Activated CD4-positive, CD25-positive, alpha-beta regulatory T cell treated with anti-CD3 and anti-CD28 coated beads, Interleukin-2, amount 50 U/mL, for 24 hours (primary cell): ENCODE data around the gene SSU72.
"Not testable (repeated sequence)": the region's sequence is repeated elsewhere in the genome, so short reads cannot be mapped to it uniquely, and the experiment has no call there.

ENCODE experiments used
- ATAC-seq, 2 donors: fragments of 150-1000 bp; cut with Tn5 transposase; one replicate each; pipeline ENCODE4 v1.10.0; 2021; ENCODE audit warnings: mild to moderate bottlenecking in 1 of 2, moderate library complexity in 1 of 2

The SSU72 gene

DNA sequence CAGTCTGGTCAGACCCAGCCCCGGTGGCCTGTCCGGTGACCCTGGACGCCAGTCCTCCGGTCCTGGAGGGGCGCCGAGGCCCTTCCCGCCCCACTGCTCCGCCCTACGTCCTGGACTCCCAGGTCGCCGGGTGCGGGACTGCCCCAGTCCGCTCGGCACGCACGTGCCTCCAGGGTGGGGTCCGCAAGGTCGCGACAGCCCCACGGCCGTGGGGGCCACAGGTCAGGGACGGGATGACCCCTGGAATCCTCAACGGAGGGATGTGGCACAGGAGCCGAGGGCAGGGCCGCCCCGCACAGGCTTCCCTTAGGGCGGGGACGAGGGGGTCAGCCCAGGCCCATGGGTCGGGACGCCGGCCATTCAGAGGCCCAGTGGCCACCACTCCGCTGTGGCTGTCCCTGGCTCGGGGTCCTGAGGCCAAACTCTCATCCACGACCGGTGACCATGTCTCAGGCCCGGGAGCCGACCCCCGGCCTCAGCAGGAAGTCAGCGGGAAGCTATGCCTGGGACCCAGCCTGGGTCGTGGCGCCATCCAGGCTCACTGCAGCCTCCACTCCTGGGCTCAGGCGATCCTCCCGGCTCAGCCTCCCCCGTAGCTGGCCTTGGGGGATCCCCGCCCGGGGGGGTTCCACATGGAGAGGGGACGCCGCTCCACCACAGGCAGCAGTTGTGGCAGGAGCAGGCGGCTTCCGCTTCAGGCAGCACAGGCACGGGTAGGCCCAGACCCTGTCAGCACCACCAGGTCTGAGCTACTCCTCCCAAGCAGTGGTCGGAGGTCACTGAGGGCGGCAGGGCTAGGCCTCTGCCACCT is 33.6 kb downstream of the SSU72 start:
- ATAC-seq: no peak

- peak; percentile 25 to 42 for ATAC-seq
These were observed 34.4 kb downstream of the SSU72 start, which contains the start of gene TMEM240 for GRCh38 chr1:1540090-1540817. TSS of gene TMEM240 (minus strand) at chr1:1540624. CDS start at chr1:1540346, 278 bp downstream.

DNA sequence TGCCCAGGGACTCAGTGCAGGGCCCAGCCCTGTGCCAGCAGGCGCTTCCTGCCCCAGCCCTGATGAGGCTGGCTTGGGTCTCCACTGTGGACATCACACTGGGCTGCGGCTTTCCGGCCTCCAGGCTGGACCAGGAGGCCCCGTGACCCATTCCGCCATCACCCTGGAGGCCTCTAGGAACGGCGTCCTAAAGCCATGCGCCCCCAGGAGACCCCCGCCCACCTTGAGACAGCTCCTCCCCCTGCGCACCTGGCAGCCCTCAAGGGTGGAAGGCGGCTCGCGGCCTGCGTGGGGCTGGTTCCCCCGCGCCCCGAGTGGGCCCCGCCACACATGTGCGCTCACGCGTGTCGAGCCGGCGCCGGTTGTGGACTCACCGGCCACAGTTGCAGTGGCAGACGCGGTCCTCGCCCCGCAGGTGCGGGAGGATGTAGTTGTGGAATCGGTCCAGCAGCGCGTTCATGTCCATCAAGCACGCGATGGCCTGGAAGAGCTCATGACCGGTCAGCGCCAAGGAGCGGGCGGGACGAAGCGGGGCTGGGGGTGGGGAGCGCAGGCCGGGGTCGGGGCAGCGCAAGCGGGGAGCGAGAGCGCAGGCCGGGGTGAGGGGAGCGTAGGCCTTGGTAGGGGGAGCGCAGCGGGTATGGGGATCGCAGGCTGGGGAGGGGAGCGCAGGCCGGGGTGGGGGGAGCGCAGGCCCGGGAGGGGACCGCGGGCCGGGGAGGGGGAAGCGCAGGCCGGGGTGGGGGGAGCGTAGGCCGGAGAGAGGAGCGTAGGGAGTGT is 35.2 kb downstream of the SSU72 start:
- no peak for ATAC-seq

DNA sequence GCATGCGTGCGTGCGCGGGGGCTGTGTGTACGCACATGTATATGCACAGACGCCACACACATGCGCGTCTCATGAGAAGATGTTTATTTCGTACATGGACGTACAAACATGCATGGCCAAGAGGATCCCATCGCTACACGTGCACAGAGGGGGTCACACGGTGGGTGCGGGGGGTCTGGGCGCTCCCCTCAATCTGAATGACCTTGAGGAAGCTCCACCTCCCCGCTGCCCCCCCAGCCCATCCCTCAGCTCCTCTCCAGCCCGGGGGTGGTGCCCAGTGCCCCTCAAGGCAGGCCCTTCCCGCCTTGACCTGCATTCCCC is 35.7 kb downstream of the SSU72 start:
- ATAC-seq: no peak

DNA sequence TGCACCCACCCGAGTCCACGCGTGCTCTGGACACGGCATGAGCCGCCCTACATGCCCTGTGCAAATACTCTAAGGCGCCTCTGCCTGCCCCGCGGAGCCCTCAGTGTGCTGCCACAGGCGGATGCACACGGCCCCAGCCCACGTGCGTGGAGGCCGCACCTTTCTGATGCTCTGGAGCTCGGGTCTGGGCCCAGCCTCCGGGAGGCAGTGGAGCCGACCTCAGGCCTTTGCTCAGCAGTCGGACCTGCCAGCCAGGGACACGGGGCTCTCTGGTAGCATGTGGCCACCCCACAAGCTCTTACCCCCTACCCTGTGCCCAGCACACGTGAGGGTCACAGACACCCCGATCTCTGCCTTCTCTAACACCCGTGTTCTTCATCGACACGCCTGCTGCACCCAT is 36.3 kb downstream of the SSU72 start:
- ATAC-seq: no peak

- ATAC-seq: no peak
These were observed 36.9 kb downstream of the SSU72 start for GRCh38 chr1:1537626-1538250.

DNA sequence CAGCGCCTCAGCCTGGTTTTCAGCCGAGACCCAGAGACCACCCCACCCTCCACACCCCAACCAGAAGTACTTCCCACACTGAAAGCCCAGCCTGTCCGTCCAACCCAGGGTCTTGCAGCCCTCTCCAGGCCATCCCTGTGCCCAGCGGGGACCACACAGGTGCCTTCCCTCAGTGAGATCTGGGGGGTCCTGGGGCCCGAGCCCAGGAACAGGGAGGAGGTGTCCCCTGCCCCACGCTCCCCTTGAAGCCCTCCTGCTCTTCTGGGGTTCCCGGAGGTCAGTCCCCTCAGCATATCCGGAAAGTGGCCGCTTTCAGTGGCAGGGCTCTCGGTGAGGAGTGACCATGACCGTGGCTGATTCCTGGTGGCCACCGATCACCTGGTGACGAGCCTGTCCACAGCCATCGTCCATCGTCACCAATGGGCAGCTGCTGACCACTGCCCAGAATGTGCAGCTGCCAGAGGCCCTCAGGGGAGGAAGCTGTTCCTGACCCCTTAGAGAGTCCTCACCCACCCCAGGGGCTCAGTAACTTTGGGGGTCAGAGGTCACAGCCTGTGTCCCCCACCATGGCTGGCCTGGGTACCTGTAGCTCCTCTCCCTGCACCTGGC is 37.6 kb downstream of the SSU72 start:
- ATAC-seq: no peak

DNA sequence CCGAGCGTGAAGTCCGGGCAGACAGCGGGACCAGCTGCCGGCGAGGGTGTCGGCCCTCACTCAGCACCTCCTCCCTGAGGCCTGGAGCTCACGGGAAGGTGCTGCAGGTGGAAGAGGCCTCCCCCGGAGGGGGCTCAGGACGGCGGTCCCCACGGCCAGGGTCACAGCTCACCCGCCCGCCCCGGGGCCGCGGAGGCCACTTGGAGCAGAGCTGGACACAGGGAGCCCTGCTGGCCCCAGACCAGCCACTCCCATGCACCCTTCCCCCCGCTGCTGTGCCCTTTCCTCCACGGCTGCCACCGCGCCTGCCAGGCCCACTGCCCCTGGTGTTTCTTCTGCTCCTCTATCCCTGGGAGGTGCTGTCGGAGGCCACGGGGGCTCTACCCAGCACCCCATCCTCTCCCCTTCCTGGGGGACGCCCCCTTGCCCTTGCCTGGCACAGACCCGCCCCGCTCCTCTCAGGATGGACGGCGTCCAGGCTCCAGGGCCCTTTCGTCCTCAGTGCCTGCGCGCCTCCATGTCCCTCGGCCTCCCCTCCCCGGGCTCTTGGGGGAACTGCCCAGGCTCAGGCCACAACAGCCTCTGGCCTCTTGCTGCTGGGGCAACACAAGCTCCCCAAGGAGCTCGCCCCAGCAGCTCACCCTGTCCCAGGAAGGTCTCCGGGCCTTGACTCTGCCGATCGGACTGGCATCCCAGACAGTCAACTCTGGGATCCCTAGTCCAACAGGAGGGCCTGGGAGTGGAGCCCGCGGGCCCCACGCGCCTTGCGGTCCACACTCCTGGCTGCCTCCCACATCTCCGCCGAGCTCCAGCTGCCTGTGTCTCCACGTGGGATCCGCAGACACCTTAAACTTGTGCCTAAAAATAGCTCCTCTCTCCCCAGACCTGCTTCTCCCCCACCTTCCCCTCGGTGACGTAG is 38.4 kb downstream of the SSU72 start:
- no peak for ATAC-seq

GRCh38 chr1:1535201-1536018 is 39.3 kb downstream of the SSU72 start:
- no peak for ATAC-seq

GRCh38 chr1:1534401-1535154 is 40.1 kb downstream of the SSU72 start:
- no peak for ATAC-seq

GRCh38 chr1:1533894-1534291 is 40.8 kb downstream of the SSU72 start:
- ATAC-seq: not testable (repeated sequence)

- ATAC-seq: not testable (repeated sequence)
These were observed 41.3 kb downstream of the SSU72 start for GRCh38 chr1:1533176-1533893.

- ATAC-seq: no peak
These were observed 42.7 kb downstream of the SSU72 start for GRCh38 chr1:1531947-1532346.

- ATAC-seq: no peak
These were observed 44.7 kb downstream of the SSU72 start for GRCh38 chr1:1529936-1530335.

DNA sequence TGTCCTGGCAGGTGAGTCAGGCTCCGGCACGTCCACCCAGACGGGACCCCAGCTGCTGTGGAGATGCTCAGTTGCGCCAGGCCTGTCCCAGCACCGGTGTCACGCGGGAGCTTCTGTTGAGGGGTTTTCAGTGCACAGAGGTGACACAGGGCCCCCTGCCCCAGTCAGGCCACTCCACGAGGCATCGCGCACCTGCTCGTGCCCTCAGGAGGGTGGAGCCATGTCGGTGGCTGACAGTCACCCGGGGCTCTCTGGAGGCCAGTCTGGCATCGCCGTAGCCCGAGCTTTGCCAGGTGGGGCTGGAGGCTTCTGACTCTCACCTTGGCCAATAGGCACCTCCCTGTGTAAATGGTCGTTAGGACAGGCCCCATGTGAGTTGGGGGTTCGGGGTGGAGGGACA is 45.3 kb downstream of the SSU72 start:
- no peak for ATAC-seq

- no peak for ATAC-seq
These were observed 46.1 kb downstream of the SSU72 start for GRCh38 chr1:1528301-1529267.

- no peak for ATAC-seq
These were observed 47.4 kb downstream of the SSU72 start for GRCh38 chr1:1527092-1527816.
